ENCODE measurements around the gene AGBL4. TPM values are rescaled to one million over a fixed set of nuclear protein-coding genes. Genes with fewer than 3 reads are reported as not detected.

The AGBL4 gene
- total and polyA plus RNA-seq, 2 of the 4 experiments (the other 2 are of a cell fraction) = not detected

DNA sequence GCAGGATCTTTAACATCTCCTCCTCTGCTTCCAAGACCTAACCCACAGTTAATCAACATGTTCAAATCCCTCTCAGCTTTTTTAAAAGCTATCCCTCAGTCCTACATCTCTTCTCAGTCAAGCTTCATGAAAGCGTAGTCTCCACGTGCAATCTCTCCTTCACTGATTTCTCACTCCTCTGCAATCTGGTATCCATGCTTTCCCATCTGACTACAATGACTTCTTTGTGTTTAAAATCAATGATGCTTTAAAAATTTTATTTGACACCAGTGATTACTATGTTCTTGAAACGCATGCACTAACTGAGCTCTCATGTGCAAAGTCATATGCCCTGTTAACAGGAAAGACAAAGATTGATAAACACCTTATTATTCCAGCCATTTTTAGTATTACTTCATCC, 1179.6 kb downstream of the AGBL4 start:
- no peak for ATAC-seq (ENCODE audit: low read depth)

More for the DNA sequence above, 1179.6 kb downstream of the AGBL4 start:
- H3K36me3 ChIP-seq (ENCODE audit: control insufficient read depth, insufficient read depth, low read length) = no peaks in the 10 kb centered on the region
- H2AK9ac ChIP-seq (replicated peaks; ENCODE audit: low read depth, low read length, poor library complexity) = no peak overlapping the region
- H3K9ac ChIP-seq (ENCODE audit: low read depth, low read length) = no peak overlapping the region
- no TSS peak for BruUV-seq (replicated peaks)
- no peaks in the 10 kb centered on the region for H4K20me1 ChIP-seq (ENCODE audit: insufficient read depth, low read length)
- dilution Hi-C loops (cut with HindIII; ENCODE audit: low sequenced_read_pairs, unreplicated experiment) = no loop called here
- H3K79me1 ChIP-seq (ENCODE audit: low read depth in 1 of 2, low read length in 2 of 2) = no peaks in the 10 kb centered on the region
- POLR2A ChIA-PET (ENCODE audit: unreplicated experiment) = no interaction called here
- no peak overlapping the region for H4K8ac ChIP-seq (ENCODE audit: low read depth in 2 of 2, low read length in 2 of 2)
- H3K56ac ChIP-seq (ENCODE audit: extremely low read depth, insufficient read depth, low read length) = no peak overlapping the region
- no peaks in the 10 kb centered on the region for H3K27me3 ChIP-seq (ENCODE audit: control insufficient read depth, insufficient read depth, low read length)
- CTCF ChIA-PET = no interaction called here
- H3K23ac ChIP-seq (ENCODE audit: low read depth, low read length) = no peak overlapping the region
- H3K27ac ChIP-seq (ENCODE audit: insufficient read depth, low read length) = no peak overlapping the region
- no peak overlapping the region for H2BK20ac ChIP-seq (ENCODE audit: low read depth, low read length)
- H3K18ac ChIP-seq (ENCODE audit: low read depth, low read length) = no peak overlapping the region
- H3K4me2 ChIP-seq (ENCODE audit: low read depth, low read length) = no peak overlapping the region
- no peak for DNase-seq
- H4K5ac ChIP-seq (ENCODE audit: low read depth, low read length) = no peak overlapping the region
- no peak overlapping the region for H2AK5ac ChIP-seq (ENCODE audit: low read depth, low read length)
- TF ChIP-seq RFX5 (IDR thresholded peaks at IDR 0.05; ENCODE audit: low read depth, low read length) = no peak
- no peak for TF ChIP-seq MAFK (IDR thresholded peaks at IDR 0.05; ENCODE audit: low read depth, low read length)
- no peak for TF ChIP-seq CHD1 (IDR thresholded peaks at IDR 0.05; ENCODE audit: low read depth, low read length)
- no peak for TF ChIP-seq BHLHE40 (IDR thresholded peaks at IDR 0.05; ENCODE audit: low read depth, low read length)
- no peak for TF ChIP-seq MAZ (IDR thresholded peaks at IDR 0.05; ENCODE audit: borderline replicate concordance, low read depth, low read length)
- TF ChIP-seq MXI1 (IDR thresholded peaks at IDR 0.05; ENCODE audit: borderline replicate concordance, low read depth, low read length) = no peak
- no peak for TF ChIP-seq CEBPB (IDR thresholded peaks at IDR 0.05; ENCODE audit: low read depth, low read length)
- no peak for TF ChIP-seq FOS (IDR thresholded peaks at IDR 0.05; ENCODE audit: low read depth, low read length)
- TF ChIP-seq SMC3 (IDR thresholded peaks at IDR 0.05; ENCODE audit: low read depth, low read length) = no peak
- TF ChIP-seq, protein P1, sequence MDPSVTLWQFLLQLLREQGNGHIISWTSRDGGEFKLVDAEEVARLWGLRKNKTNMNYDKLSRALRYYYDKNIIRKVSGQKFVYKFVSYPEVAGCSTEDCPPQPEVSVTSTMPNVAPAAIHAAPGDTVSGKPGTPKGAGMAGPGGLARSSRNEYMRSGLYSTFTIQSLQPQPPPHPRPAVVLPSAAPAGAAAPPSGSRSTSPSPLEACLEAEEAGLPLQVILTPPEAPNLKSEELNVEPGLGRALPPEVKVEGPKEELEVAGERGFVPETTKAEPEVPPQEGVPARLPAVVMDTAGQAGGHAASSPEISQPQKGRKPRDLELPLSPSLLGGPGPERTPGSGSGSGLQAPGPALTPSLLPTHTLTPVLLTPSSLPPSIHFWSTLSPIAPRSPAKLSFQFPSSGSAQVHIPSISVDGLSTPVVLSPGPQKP (IDR thresholded peaks at IDR 0.05; ENCODE audit: borderline replicate concordance, low read depth, low read length) = no peak
- TF ChIP-seq POLR2A (IDR thresholded peaks at IDR 0.05; ENCODE audit: low read depth, low read length) = no peak
- TF ChIP-seq USF2 (IDR thresholded peaks at IDR 0.05; ENCODE audit: low read depth, low read length) = no peak
- TF ChIP-seq RCOR1 (IDR thresholded peaks at IDR 0.05; ENCODE audit: insufficient replicate concordance, low read length) = no peak
- TF ChIP-seq NFE2L2 (IDR thresholded peaks at IDR 0.05; ENCODE audit: low read depth, low read length) = no peak
- no peak for TF ChIP-seq RAD21 (IDR thresholded peaks at IDR 0.05; ENCODE audit: low read length)
- TF ChIP-seq, protein P2, sequence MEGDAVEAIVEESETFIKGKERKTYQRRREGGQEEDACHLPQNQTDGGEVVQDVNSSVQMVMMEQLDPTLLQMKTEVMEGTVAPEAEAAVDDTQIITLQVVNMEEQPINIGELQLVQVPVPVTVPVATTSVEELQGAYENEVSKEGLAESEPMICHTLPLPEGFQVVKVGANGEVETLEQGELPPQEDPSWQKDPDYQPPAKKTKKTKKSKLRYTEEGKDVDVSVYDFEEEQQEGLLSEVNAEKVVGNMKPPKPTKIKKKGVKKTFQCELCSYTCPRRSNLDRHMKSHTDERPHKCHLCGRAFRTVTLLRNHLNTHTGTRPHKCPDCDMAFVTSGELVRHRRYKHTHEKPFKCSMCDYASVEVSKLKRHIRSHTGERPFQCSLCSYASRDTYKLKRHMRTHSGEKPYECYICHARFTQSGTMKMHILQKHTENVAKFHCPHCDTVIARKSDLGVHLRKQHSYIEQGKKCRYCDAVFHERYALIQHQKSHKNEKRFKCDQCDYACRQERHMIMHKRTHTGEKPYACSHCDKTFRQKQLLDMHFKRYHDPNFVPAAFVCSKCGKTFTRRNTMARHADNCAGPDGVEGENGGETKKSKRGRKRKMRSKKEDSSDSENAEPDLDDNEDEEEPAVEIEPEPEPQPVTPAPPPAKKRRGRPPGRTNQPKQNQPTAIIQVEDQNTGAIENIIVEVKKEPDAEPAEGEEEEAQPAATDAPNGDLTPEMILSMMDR (conservative IDR thresholded peaks at IDR 0.05; ENCODE audit: low read depth, low read length) = no peak
- H2BK15ac ChIP-seq (ENCODE audit: low read depth, low read length) = no peak overlapping the region
- intact Hi-C loops (cut with micrococcal nuclease) = no loop called here
- no peaks in the 10 kb centered on the region; the same call in 1 of the 2 replicates for H3K9me3 ChIP-seq (ENCODE audit: control insufficient read depth, insufficient read depth, low read length)
- no peak overlapping the region for H2AFZ ChIP-seq (replicated peaks; ENCODE audit: low read length, poor library complexity)
- H3K4me3 ChIP-seq (ENCODE audit: insufficient read depth, low read depth, low read length) = no peak overlapping the region
- H3K9me1 ChIP-seq (ENCODE audit: insufficient read depth, low read length) = no peaks in the 10 kb centered on the region
- no peaks in the 10 kb centered on the region for H3K4me1 ChIP-seq (ENCODE audit: control insufficient read depth, insufficient read depth, low read length)
- H2BK5ac ChIP-seq (ENCODE audit: low read depth, low read length, poor library complexity, severe bottlenecking) = no peak overlapping the region
- no peak overlapping the region for H3K4ac ChIP-seq (ENCODE audit: low read depth, low read length)
- in situ Hi-C loops (cut with MboI; ENCODE audit: low sequenced_read_pairs) = no loop called here
- no peak overlapping the region for H3K14ac ChIP-seq (replicated peaks; ENCODE audit: low read depth, low read length)
- H2BK120ac ChIP-seq (ENCODE audit: low read depth, low read length) = no peak overlapping the region
- 60% methylated on average over 1 of the region's 3 CpGs; no CpG with 5 or more reads in 1 of the 2 experiments for WGBS, 2 experiments (ENCODE audit: extremely low coverage in 2 of 2, insufficient read length in 1 of 2)
- no peak overlapping the region for H4K91ac ChIP-seq (ENCODE audit: insufficient read depth, low read depth, low read length)
